ENCODE data around the gene ZNF232.
"Not testable (repeated sequence)": the region's sequence is repeated elsewhere in the genome, so short reads cannot be mapped to it uniquely, and the experiment has no call there.

DNA sequence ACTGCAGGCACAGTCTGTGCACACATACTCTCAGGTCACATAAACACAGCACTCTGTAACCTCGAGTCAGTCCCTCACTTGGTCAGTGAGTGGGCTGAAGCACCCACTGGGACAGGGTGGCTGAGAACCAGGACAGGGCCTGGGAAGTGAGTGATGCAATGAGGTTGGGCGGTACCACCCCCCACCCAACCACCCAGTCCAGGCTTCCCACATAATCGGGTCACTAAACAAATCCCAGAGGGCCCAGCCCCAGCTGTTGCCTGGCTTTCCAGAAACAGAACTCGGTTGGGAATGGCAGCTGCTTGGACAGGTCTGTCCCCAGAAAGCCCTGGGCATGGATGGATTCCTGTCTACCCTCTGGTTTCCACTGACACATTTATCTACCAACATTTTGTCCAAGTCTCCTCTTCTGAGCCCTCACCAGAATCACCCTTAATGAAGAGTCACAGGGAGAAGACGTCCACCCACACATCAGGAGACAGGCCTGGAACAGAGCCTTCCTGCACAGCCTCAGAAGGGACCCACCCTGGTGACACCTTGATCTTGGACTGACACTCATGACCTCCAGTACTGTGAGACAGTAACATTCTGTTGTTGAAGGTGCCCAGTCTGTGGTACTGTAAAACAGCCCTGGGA is 12.6 kb upstream of the ZNF232 start:
- TF ChIP-seq POLR2AphosphoS5 (IDR thresholded peaks at IDR 0.05; ENCODE audit: insufficient read depth in 1 of 2, low read depth in 1 of 2); POLR2A (IDR thresholded peaks at IDR 0.05): not testable (repeated sequence)
- TF ChIP-seq, protein P1, sequence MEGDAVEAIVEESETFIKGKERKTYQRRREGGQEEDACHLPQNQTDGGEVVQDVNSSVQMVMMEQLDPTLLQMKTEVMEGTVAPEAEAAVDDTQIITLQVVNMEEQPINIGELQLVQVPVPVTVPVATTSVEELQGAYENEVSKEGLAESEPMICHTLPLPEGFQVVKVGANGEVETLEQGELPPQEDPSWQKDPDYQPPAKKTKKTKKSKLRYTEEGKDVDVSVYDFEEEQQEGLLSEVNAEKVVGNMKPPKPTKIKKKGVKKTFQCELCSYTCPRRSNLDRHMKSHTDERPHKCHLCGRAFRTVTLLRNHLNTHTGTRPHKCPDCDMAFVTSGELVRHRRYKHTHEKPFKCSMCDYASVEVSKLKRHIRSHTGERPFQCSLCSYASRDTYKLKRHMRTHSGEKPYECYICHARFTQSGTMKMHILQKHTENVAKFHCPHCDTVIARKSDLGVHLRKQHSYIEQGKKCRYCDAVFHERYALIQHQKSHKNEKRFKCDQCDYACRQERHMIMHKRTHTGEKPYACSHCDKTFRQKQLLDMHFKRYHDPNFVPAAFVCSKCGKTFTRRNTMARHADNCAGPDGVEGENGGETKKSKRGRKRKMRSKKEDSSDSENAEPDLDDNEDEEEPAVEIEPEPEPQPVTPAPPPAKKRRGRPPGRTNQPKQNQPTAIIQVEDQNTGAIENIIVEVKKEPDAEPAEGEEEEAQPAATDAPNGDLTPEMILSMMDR (IDR thresholded peaks at IDR 0.05), result not testable (repeated sequence)
